ENCODE results near the gene PRMT3. TPM values are rescaled to one million over a fixed set of nuclear protein-coding genes. Genes with fewer than 3 reads are reported as not detected.

Gene PRMT3
- polyA plus RNA-seq, 3 donors = 4.5 to 8.4 (median 6.1) TPM

DNA sequence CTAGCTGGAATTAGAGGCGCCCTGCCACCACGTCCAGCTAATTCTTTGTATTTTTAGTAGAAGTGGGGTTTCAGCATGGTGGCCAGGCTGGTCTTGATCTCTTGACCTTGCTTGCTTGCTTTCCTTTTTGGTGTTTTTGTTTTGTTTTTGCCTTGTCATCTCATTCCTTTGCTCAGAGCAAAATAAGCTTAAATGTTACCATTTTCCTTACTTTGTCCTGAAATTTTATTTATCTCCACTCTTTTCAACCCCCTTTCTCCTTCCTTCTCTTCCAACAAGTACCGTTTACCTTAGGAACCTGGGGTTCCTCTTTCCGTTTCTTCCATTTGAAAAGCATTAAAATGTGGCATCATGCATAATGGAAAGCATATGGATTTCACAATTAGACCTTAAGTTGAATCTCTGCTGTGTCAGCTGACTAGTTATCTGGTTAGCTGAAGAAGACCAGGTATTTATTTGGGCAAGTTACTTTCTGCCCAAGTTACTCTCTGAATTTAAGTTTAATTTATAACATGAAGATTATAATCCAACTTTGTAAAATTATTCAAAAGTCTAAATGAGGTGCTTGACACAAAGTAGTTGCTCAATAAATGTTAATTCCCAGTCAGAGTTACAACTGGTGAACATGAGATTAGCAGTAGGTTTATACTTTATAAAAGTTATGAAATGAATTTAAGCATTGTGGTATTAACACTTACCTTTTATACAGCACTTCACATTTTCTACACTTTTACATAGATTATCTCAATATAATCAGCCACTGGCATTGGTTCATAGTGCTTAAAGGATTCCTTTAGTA, 69.7 kb downstream of the PRMT3 start:
- no peaks in the 10 kb centered on the region for H3K79me2 ChIP-seq (ENCODE audit: insufficient read depth, low read length)
- TF ChIP-seq, protein P1, sequence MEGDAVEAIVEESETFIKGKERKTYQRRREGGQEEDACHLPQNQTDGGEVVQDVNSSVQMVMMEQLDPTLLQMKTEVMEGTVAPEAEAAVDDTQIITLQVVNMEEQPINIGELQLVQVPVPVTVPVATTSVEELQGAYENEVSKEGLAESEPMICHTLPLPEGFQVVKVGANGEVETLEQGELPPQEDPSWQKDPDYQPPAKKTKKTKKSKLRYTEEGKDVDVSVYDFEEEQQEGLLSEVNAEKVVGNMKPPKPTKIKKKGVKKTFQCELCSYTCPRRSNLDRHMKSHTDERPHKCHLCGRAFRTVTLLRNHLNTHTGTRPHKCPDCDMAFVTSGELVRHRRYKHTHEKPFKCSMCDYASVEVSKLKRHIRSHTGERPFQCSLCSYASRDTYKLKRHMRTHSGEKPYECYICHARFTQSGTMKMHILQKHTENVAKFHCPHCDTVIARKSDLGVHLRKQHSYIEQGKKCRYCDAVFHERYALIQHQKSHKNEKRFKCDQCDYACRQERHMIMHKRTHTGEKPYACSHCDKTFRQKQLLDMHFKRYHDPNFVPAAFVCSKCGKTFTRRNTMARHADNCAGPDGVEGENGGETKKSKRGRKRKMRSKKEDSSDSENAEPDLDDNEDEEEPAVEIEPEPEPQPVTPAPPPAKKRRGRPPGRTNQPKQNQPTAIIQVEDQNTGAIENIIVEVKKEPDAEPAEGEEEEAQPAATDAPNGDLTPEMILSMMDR (IDR thresholded peaks at IDR 0.05) = no peak
- H3K27me3 ChIP-seq (ENCODE audit: control insufficient read depth in 2 of 2, insufficient read depth in 2 of 2, low read length in 2 of 2) = no peaks in the 10 kb centered on the region
- 100% methylated on average over 2 of the region's 4 CpGs for WGBS (ENCODE audit: insufficient coverage)
- no peak overlapping the region for H3K27ac ChIP-seq (ENCODE audit: low read depth in 1 of 2, low read length in 2 of 2)
- peaks cover 0 to 2% (median 0%) of the 10 kb centered on the region in 7 donors for H3K9me3 Mint-ChIP-seq
- no peak for DNase-seq
- H3K9ac ChIP-seq (ENCODE audit: insufficient read depth, low read length, poor library complexity, severe bottlenecking) = no peak overlapping the region
- H3K36me3 Mint-ChIP-seq = peaks cover 19 to 26% of the 10 kb centered on the region in 2 donors
- no peak overlapping the region for H3K27ac Mint-ChIP-seq
- peaks cover under 1% of the 10 kb centered on the region in 2 donors for H3K4me1 ChIP-seq (ENCODE audit: control insufficient read depth in 1 of 2, insufficient read depth in 2 of 2, low read length in 2 of 2)
- H2AFZ ChIP-seq (ENCODE audit: insufficient read depth, low read depth, low read length, poor library complexity, severe bottlenecking) = no peak overlapping the region
- no peaks in the 10 kb centered on the region for H4K20me1 ChIP-seq (ENCODE audit: insufficient read depth, low read length)
- H3K4me3 ChIP-seq (replicated peaks in 1 of 3; ENCODE audit: low read depth in 2 of 3, low read length in 3 of 3) = no peak overlapping the region
- H3K9me3 ChIP-seq (replicated peaks in 1 of 2; ENCODE audit: control insufficient read depth in 1 of 2, insufficient read depth in 1 of 2, low read length in 2 of 2) = no peaks in the 10 kb centered on the region
- H3K27me3 Mint-ChIP-seq (ENCODE audit: low read depth in 3 of 3) = no peaks in the 10 kb centered on the region
- intact Hi-C loops (cut with micrococcal nuclease) = no loop called here
- H3K4me2 ChIP-seq (replicated peaks; ENCODE audit: extremely low read depth, low read length, poor library complexity, severe bottlenecking) = no peak overlapping the region
- H3K4me3 Mint-ChIP-seq = no peak overlapping the region
- peaks cover 3% of the 10 kb centered on the region for H3K4me1 Mint-ChIP-seq
- H3K36me3 ChIP-seq (replicated peaks in 1 of 2; ENCODE audit: control insufficient read depth in 1 of 2, insufficient read depth in 2 of 2, low read length in 2 of 2) = peaks cover under 1 to 28% of the 10 kb centered on the region in 2 donors

DNA sequence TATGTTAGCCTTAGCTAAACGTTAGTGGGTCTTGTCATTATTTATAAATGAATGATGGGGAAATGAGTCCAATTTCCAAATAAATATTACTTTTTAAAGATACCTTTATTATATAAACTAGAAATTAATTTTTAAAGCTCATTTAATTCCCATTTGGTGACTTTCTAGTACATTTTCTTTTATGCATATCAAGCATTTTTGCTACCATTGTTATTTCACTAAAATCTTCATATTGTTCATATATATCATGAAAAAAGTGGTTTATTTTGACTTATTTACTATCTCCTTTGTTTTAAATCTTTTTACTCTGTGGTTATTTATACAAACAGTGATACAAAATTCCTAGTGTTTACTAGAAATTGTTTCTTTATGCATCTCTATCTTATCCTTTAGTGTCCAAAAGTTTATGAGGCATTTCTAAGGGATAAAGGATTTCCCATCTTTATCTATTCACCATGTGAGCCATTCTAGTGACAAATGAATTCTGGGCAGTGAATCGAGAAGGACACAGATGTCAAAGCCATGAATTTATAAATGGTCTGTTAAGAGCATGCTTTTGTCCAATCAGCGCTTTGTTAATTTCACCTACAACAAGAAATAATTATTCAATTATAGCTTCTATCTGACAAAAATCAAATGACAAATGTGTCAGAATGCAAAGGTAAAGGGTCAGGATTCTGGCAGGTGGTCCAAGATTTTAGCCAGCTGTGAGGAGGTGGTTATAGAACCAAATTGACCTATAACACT, 70.6 kb downstream of the PRMT3 start:
- H3K27ac ChIP-seq (ENCODE audit: low read depth in 1 of 2, low read length in 2 of 2) = no peak overlapping the region
- TF ChIP-seq, protein P1 (IDR thresholded peaks at IDR 0.05) = no peak
- H3K4me3 ChIP-seq (replicated peaks in 1 of 3; ENCODE audit: low read depth in 2 of 3, low read length in 3 of 3) = no peak overlapping the region
- H3K36me3 ChIP-seq (replicated peaks in 1 of 2; ENCODE audit: control insufficient read depth in 1 of 2, insufficient read depth in 2 of 2, low read length in 2 of 2) = peaks cover 5 to 32% of the 10 kb centered on the region in 2 donors
- no peaks in the 10 kb centered on the region for H3K79me2 ChIP-seq (ENCODE audit: insufficient read depth, low read length)
- no CpG with 5 or more reads among the region's 3 CpGs for WGBS (ENCODE audit: insufficient coverage)
- H3K4me1 ChIP-seq (ENCODE audit: control insufficient read depth in 1 of 2, insufficient read depth in 2 of 2, low read length in 2 of 2) = no peaks in the 10 kb centered on the region
- peaks cover 0 to 2% (median 0%) of the 10 kb centered on the region in 7 donors for H3K9me3 Mint-ChIP-seq
- no peak for DNase-seq
- intact Hi-C loops (cut with micrococcal nuclease) = no loop called here
- no peak overlapping the region for H3K4me3 Mint-ChIP-seq
- no peaks in the 10 kb centered on the region for H4K20me1 ChIP-seq (ENCODE audit: insufficient read depth, low read length)
- H3K4me1 Mint-ChIP-seq = no peaks in the 10 kb centered on the region
- H2AFZ ChIP-seq (ENCODE audit: insufficient read depth, low read depth, low read length, poor library complexity, severe bottlenecking) = no peak overlapping the region
- H3K36me3 Mint-ChIP-seq = peaks cover 26 to 31% of the 10 kb centered on the region in 2 donors
- H3K27me3 Mint-ChIP-seq (ENCODE audit: low read depth in 3 of 3) = no peaks in the 10 kb centered on the region
- no peaks in the 10 kb centered on the region for H3K9me3 ChIP-seq (replicated peaks in 1 of 2; ENCODE audit: control insufficient read depth in 1 of 2, insufficient read depth in 1 of 2, low read length in 2 of 2)
- no peak overlapping the region for H3K27ac Mint-ChIP-seq
- H3K27me3 ChIP-seq (ENCODE audit: control insufficient read depth in 2 of 2, insufficient read depth in 2 of 2, low read length in 2 of 2) = no peaks in the 10 kb centered on the region
- no peak overlapping the region for H3K4me2 ChIP-seq (replicated peaks; ENCODE audit: extremely low read depth, low read length, poor library complexity, severe bottlenecking)
- no peak overlapping the region for H3K9ac ChIP-seq (ENCODE audit: insufficient read depth, low read length, poor library complexity, severe bottlenecking)
